HG02588 (cell line): ENCODE data around the gene NBL1.
"Not testable (repeated sequence)": the region's sequence is repeated elsewhere in the genome, so short reads cannot be mapped to it uniquely, and the experiment has no call there.

Experiments
- ATAC-seq: cut with Tn5 transposase; IDR thresholded peaks from one replicate; pipeline ENCODE4 v1.9.1; 2021; ENCODE audit warnings: mild to moderate bottlenecking, moderate library complexity; ENCODE audit not compliant: unreplicated experiment

Gene NBL1

GRCh38 chr1:19621274-19621950 is 22.7 kb upstream of the NBL1 start:
- no peak for ATAC-seq

- no peak for ATAC-seq
Observed at GRCh38 chr1:19622204-19622603, 21.9 kb upstream of the NBL1 start.

DNA sequence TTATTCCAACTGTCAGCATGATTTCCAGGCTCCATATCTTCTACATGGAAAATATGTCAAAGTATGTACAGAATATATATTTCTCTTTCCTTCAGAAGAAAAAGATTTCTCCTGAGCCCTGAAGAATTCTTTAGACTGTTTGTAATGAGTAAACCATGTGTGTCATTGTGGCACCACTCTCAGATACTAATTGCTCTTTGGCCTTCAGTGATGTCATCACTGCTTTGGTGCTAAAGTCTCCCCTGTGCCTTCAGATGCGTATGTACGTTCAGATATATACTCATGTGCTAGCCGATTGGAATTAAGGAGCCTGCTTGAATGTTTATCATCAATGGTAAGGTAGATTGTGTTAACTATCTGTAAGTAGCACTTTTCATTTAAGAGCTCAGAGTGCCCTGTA is 20.6 kb upstream of the NBL1 start:
- no peak for ATAC-seq

DNA sequence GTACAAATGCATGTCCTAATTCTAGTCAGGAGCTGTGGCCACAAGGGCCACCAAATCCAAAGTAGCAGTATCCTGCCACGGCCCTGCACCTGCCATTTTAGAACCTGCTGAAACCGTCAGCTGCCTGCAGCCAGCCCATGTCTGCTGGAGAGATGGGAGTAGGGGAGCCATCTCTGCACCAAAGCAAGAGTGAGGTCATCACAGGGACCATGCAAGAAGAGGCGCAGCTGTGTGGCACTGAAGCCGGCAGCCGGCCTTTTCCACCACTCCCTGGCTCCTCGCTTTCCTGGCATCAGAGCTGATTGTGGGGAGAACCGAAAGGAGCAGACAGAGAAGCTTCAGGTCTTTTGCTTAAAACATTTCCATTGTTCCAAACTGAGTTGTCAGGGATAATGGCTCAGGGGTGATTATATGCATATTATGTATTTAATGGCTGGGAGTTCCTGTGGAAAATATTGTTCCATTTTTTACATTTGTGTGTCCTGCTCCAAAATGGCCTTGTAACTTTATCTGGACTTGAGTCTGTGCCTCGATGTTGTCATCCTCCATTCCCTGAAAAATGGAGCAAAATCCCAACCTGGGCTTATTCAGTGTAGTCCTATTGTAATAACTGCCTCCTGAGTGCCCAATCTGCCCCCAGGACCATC is 18.7 kb upstream of the NBL1 start:
- no peak for ATAC-seq

- ATAC-seq, result no peak
Observed at GRCh38 chr1:19628879-19629278, 15.2 kb upstream of the NBL1 start.

- ATAC-seq, result no peak
Observed at GRCh38 chr1:19629357-19629756, 14.8 kb upstream of the NBL1 start.

GRCh38 chr1:19630192-19630591 is 13.9 kb upstream of the NBL1 start:
- not testable (repeated sequence) for ATAC-seq

- ATAC-seq, result no peak
Observed at GRCh38 chr1:19630720-19631395, 13.3 kb upstream of the NBL1 start.

GRCh38 chr1:19632211-19632610 is 11.9 kb upstream of the NBL1 start:
- ATAC-seq, result no peak

- no peak for ATAC-seq
Observed at GRCh38 chr1:19633106-19633505, 11.0 kb upstream of the NBL1 start.

DNA sequence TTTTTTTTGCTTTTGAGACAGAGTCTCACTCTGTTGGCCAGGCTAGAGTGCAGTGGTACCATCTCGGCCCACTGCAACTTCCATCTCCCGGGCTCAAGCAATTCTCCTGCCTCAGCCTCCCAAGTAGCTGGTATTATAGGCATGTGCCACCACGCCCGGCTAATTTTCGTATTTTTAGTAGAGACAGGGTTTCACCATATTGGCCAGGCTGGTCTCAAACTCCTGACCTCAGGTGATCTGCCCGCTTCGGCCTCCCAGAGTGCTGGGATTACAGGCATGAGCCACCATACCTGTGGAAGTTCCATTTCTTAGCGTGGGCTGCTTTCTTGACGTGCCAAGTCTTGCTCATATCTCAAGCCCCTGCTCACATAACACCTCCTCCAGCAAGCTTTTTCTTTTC is 9.0 kb upstream of the NBL1 start:
- not testable (repeated sequence) for ATAC-seq

- no peak for ATAC-seq
Observed at GRCh38 chr1:19635646-19636045, 8.5 kb upstream of the NBL1 start.

DNA sequence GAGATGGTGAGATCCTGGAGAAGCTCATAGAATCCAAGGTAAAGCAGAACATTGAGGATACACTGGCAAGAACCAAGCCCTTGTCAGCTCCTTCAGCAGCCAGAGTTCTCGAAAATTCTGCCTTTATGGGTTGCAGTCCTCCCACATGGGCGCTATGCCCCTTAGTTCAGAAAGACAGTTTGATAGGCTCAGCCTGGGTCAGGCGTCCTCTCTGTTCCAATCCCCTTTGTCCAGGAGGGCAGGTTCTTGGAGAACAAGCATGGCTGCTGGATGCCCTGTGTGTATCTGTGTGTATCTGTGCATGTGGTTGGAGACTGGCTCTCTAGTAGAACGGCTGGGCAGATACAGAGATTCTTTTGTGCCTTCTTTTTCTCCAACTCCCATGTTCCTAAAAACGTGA is 8.0 kb upstream of the NBL1 start:
- ATAC-seq, result no peak

DNA sequence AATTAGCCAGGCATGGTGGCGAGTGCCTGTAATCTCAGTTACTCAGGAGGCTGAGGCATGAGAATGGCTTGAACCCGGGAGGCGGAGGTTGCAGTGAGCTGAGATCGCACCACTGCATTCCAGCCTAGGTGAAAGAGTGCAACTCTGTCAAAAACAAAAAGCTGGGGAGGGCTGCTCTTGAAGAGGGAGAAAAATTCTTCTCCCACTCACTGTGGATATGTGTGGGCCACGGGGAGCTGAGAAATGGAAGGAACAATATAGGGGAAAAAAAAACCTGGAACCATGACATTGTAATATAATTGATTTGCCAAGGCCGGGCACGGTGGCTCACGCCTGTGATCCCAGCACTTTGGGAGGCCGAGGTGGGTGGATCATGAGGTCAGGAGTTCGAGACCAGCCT is 7.4 kb upstream of the NBL1 start:
- not testable (repeated sequence) for ATAC-seq

GRCh38 chr1:19637606-19638005 is 6.5 kb upstream of the NBL1 start:
- ATAC-seq, result no peak

GRCh38 chr1:19639228-19639627 is 4.9 kb upstream of the NBL1 start:
- not testable (repeated sequence) for ATAC-seq

- ATAC-seq, result no peak
Observed at GRCh38 chr1:19639999-19640362, 4.1 kb upstream of the NBL1 start.

DNA sequence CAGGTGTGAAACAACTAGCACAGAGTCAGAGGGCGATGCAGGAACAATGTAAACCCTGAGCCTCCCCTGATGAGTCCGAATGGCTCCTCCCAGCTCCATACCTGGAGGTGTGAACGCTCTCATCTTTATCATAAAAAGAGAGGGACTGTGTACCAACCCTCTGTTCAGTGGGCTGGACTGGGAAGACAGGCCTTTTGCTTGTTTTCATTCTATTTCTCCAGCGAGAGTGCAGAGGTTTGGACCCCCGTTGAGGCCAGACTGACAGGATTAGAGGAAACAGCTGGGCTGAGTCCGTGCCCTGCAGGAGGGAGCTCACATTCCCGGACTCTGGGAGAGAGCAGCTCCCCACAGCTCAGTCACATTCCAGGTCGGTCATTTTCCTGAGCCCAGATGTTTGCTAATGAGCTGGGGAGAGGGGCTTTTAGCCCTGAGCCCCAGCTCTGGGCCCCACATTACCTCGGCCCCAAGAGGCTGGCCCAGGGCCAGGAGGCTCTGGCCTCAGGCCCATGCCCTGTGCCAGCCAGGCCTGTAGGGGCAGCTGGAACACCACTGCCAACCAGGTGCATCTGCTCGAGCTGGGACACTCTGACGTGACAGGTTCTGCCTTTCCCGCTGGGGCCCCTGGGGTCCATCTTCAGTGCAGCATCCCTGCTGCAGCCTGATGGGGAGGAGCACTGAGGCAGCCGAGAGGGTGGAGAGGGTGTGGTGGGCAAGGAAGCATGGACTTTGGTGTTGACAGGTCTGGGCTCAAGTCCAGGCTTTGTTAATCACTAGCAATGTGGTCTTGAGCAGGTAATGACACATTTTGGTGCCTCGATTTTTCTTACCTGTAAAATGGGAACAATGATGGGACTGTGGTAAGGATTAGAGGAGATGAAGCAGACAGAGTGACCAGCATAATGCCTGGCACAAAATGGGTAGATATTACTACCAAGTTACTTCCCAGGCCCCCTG is 3.5 kb upstream of the NBL1 start:
- ATAC-seq, result no peak

- no peak for ATAC-seq
Observed at GRCh38 chr1:19643121-19643520, 990 bp upstream of the NBL1 start.

GRCh38 chr1:19644395-19644680 is 227 bp downstream of the NBL1 start:
- no peak for ATAC-seq

GRCh38 chr1:19644681-19645410 is 735 bp downstream of the NBL1 start:
- ATAC-seq, result no peak
